IMR-90 (cell line): Measurements from ENCODE around the gene MLH3. TPM values are rescaled to one million over a fixed set of nuclear protein-coding genes. Genes with fewer than 3 reads are reported as not detected.

Experiments used
- ATAC-seq: fragments of 200-7000 bp; cut with Tn5 transposase; 2 replicates; pipeline ENCODE4 v1.9.1; 2020; ENCODE audit warnings: low read depth, mild to moderate bottlenecking, moderate library complexity
- BruUV-seq: library from RNA; stranded (reverse); fragments of 400-500 nt; replicated peaks from 2 replicates; lab custom pipeline; 2021; lab: Mats Ljungman, UMichigan
- CTCF ChIA-PET: fragments of 300-600 bp; formaldehyde crosslinking; extraction: SDS; loops from one replicate; lab custom pipeline; 2021; ENCODE audit warnings: antibody characterized with exemption; lab: Yijun Ruan, JAX
- POLR2A ChIA-PET: fragments of 300-600 bp; sonication (Branson Sonifier 250); formaldehyde crosslinking; loops from one replicate; lab custom pipeline; 2022; ENCODE audit warnings: antibody characterized with exemption; ENCODE audit not compliant: unreplicated experiment; lab: Charles Lee
- DNase-seq: peaks from one replicate; pipeline ENCODE4 v3.0.0; 2013
- H2AFZ ChIP-seq: replicated peaks from 2 replicates; pipeline ENCODE3; 2013; ENCODE audit warnings: low read length, mild to moderate bottlenecking; ENCODE audit not compliant: poor library complexity
- H2AK5ac ChIP-seq: 2 replicates; pipeline ENCODE4 v1.6.1; 2013; ENCODE audit warnings: low read depth, low read length, inconsistent platforms
- H2AK9ac ChIP-seq: replicated peaks from 2 replicates; pipeline ENCODE3; 2013; ENCODE audit warnings: mild to moderate bottlenecking, low read depth, low read length, moderate library complexity; ENCODE audit not compliant: poor library complexity
- H2BK120ac ChIP-seq: 2 replicates; pipeline ENCODE4 v1.6.1; 2013; ENCODE audit warnings: low read depth, low read length, inconsistent platforms
- H2BK15ac ChIP-seq: 3 replicates; pipeline ENCODE4 v1.6.1; 2013; ENCODE audit warnings: low read depth, low read length, inconsistent platforms
- H2BK20ac ChIP-seq: 2 replicates; pipeline ENCODE4 v1.6.1; 2013; ENCODE audit warnings: low read depth, mild to moderate bottlenecking, inconsistent platforms, low read length, moderate library complexity
- H2BK5ac ChIP-seq: 2 replicates; pipeline ENCODE4 v1.6.1; 2013; ENCODE audit warnings: mild to moderate bottlenecking, low read depth, low read length, inconsistent platforms; ENCODE audit not compliant: poor library complexity, severe bottlenecking
- H3K14ac ChIP-seq: replicated peaks from 2 replicates; pipeline ENCODE4 v1.6.1; 2013; ENCODE audit warnings: low read depth, low read length, inconsistent platforms
- H3K18ac ChIP-seq: 2 replicates; pipeline ENCODE4 v1.6.1; 2013; ENCODE audit warnings: low read depth, low read length, control low read depth
- H3K23ac ChIP-seq: 2 replicates; pipeline ENCODE4 v1.6.1; 2013; ENCODE audit warnings: low read depth, low read length, inconsistent platforms
- H3K27ac ChIP-seq: 2 replicates; pipeline ENCODE4 v1.5.1; 2013; ENCODE audit warnings: mild to moderate bottlenecking, control low read depth, low read length; ENCODE audit not compliant: insufficient read depth
- H3K27me3 ChIP-seq: 2 replicates; pipeline ENCODE4 v1.6.1; 2013; ENCODE audit warnings: low read length; ENCODE audit not compliant: control insufficient read depth, insufficient read depth
- H3K36me3 ChIP-seq: 2 replicates; pipeline ENCODE4 v1.6.1; 2013; ENCODE audit warnings: low read length, mixed read lengths; ENCODE audit not compliant: control insufficient read depth, insufficient read depth
- H3K4ac ChIP-seq: 2 replicates; pipeline ENCODE4 v1.6.1; 2013; ENCODE audit warnings: low read depth, low read length, inconsistent platforms
- H3K4me1 ChIP-seq: 2 replicates; pipeline ENCODE4 v1.6.1; 2013; ENCODE audit warnings: low read length, mixed read lengths; ENCODE audit not compliant: control insufficient read depth, insufficient read depth
- H3K4me2 ChIP-seq: 2 replicates; pipeline ENCODE4 v1.6.1; 2013; ENCODE audit warnings: low read depth, mild to moderate bottlenecking, control low read depth, low read length, moderate library complexity
- H3K4me3 ChIP-seq: 2 replicates; pipeline ENCODE4 v1.5.1; 2013; ENCODE audit warnings: low read depth, mild to moderate bottlenecking, control low read depth, low read length, moderate library complexity; ENCODE audit not compliant: insufficient read depth
- H3K56ac ChIP-seq: 2 replicates; pipeline ENCODE4 v1.6.1; 2013; ENCODE audit warnings: low read length, inconsistent platforms; ENCODE audit not compliant: insufficient read depth; ENCODE audit errors: extremely low read depth
- H3K79me1 ChIP-seq, 2 experiments: 2 replicates each; pipeline ENCODE4 v1.6.1; 2013; ENCODE audit warnings: low read length in 2 of 2, inconsistent platforms in 1 of 2, low read depth in 1 of 2
- H3K9ac ChIP-seq: 2 replicates; pipeline ENCODE4 v1.6.1; 2013; ENCODE audit warnings: low read depth, low read length, control low read depth
- H3K9me1 ChIP-seq: 2 replicates; pipeline ENCODE4 v1.6.1; 2013; ENCODE audit warnings: low read length, inconsistent platforms; ENCODE audit not compliant: insufficient read depth
- H3K9me3 ChIP-seq: 2 replicates; pipeline ENCODE4 v1.6.1; 2013; ENCODE audit warnings: low read length; ENCODE audit not compliant: control insufficient read depth, insufficient read depth
- H4K20me1 ChIP-seq: 2 replicates; pipeline ENCODE4 v1.6.1; 2013; ENCODE audit warnings: low read length, inconsistent platforms; ENCODE audit not compliant: insufficient read depth
- H4K5ac ChIP-seq: 2 replicates; pipeline ENCODE4 v1.6.1; 2013; ENCODE audit warnings: mild to moderate bottlenecking, low read depth, low read length, control low read depth
- H4K8ac ChIP-seq, 2 experiments: 2 replicates each; pipeline ENCODE4 v1.6.1; 2013; ENCODE audit warnings: low read depth in 2 of 2, low read length in 2 of 2, control low read depth in 1 of 2, inconsistent platforms in 1 of 2
- H4K91ac ChIP-seq: 2 replicates; pipeline ENCODE4 v1.6.1; 2013; ENCODE audit warnings: low read depth, low read length, inconsistent platforms; ENCODE audit not compliant: insufficient read depth
- FOS ChIP-seq: fragments of 150-350 bp; IDR thresholded peaks from 2 replicates; pipeline ENCODE4 v1.6.1; 2016; ENCODE audit warnings: low read depth, low read length
- POLR2A ChIP-seq: IDR thresholded peaks from 2 replicates; pipeline ENCODE4 v1.6.1; 2012; ENCODE audit warnings: mild to moderate bottlenecking, low read depth, low read length
- WGBS, 2 experiments: methylation state at CpG; one replicate each; pipeline versions ENCODE4 v1.1.5 to v1.1.7; 2013; ENCODE audit warnings: missing lambda C conversion rate in 2 of 2; ENCODE audit not compliant: insufficient read length in 1 of 2; ENCODE audit errors: extremely low coverage in 2 of 2; 5-methylcytosine and 5-hydroxymethylcytosine counted together
- dilution Hi-C: fragments of 300-500 bp; cut with HindIII; formaldehyde crosslinking; loops from one replicate; pipeline ENCODE4 v1.14.3; 2018; ENCODE audit warnings: low sequenced_read_pairs; ENCODE audit not compliant: unreplicated experiment
- in situ Hi-C: fragments of 300-500 bp; cut with MboI; formaldehyde crosslinking; loops from 3 replicates; pipeline ENCODE4 v1.14.3; 2019; ENCODE audit warnings: low sequenced_read_pairs, inconsistent platforms, mixed read lengths
- intact Hi-C: fragments of 100-400 bp; cut with micrococcal nuclease; formaldehyde crosslinking; loops from 2 replicates; pipeline ENCODE4 v1.10.0; 2022
- polyA plus RNA-seq, 3 experiments: library from polyadenylated mRNA; depleted of rRNA; stranded (reverse); fragments of >200 nt; gene quantifications; 2 replicates each; pipeline ENCODE4 v1.2.3, GENCODE V29; 2012; ENCODE audit warnings: low replicate concordance in 1 of 3
- total RNA-seq: library from RNA; depleted of rRNA; stranded (reverse); fragments of >200 nt; gene quantifications from 2 replicates; pipeline ENCODE4 v1.2.3, GENCODE V29; 2012

Gene MLH3
- total and polyA plus RNA-seq, 2 of the 4 experiments (the other 2 are of a cell fraction): 5.6 to 14.7 TPM

- H3K4me1 ChIP-seq: peaks cover 13% of the 10 kb centered on the region
- H3K36me3 ChIP-seq: no peaks in the 10 kb centered on the region
- H3K79me1 ChIP-seq: no peaks in the 10 kb centered on the region
- H3K27ac ChIP-seq: no peak overlapping the region
- no peak overlapping the region for H2AK5ac ChIP-seq
- no peak overlapping the region for H2BK5ac ChIP-seq
- H3K4ac ChIP-seq: no peak overlapping the region
- no peak overlapping the region for H3K14ac ChIP-seq
- no peak for ATAC-seq
- H3K4me3 ChIP-seq: no peak overlapping the region
- no peak overlapping the region for H3K4me2 ChIP-seq
- intact Hi-C loops (no loop called here), dilution Hi-C loops (no loop called here), in situ Hi-C loops (no loop called here)
- WGBS, 2 experiments: no CpG with 5 or more reads among the region's 10 CpGs
- H3K56ac ChIP-seq: no peak overlapping the region
- H2BK20ac ChIP-seq: no peak overlapping the region
- no TSS peak for BruUV-seq
- no peaks in the 10 kb centered on the region for H3K27me3 ChIP-seq
- no peak overlapping the region for H2AFZ ChIP-seq
- H3K9ac ChIP-seq: no peak overlapping the region
- H2BK15ac ChIP-seq: no peak overlapping the region
- no peak overlapping the region for H4K5ac ChIP-seq
- H4K8ac ChIP-seq: no peak overlapping the region
- CTCF ChIA-PET: no interaction called here
- peaks cover 12% of the 10 kb centered on the region; the same call in 1 of the 2 replicates for H3K9me1 ChIP-seq
- no peaks in the 10 kb centered on the region for H3K9me3 ChIP-seq
- POLR2A ChIA-PET: no interaction called here
- H2AK9ac ChIP-seq: no peak overlapping the region
- H2BK120ac ChIP-seq: no peak overlapping the region
- H3K23ac ChIP-seq: no peak overlapping the region
- no peak for TF ChIP-seq POLR2A
- TF ChIP-seq FOS: no peak
- no peak overlapping the region for H4K91ac ChIP-seq
- DNase-seq: no peak
- H4K20me1 ChIP-seq: no peaks in the 10 kb centered on the region
- H3K18ac ChIP-seq: no peak overlapping the region
Observed at GRCh38 chr14:74985028-74985310, 66.3 kb downstream of the MLH3 start.
